22Rv1 (cell line): ENCODE measurements around the gene TNNT2.

ENCODE experiments used
- H3K27ac ChIP-seq: fragments of 450-650 bp; 2 replicates; pipeline ENCODE4 v1.5.1; 2017
- CTCF ChIP-seq: fragments of 450-650 bp; IDR thresholded peaks from 2 replicates; pipeline ENCODE4 v1.5.1; 2017; ENCODE audit warnings: mild to moderate bottlenecking
- ZFX ChIP-seq: fragments of 450-650 bp; IDR thresholded peaks from 2 replicates; pipeline ENCODE4 v1.6.1; 2017; ENCODE audit warnings: antibody characterized with exemption, borderline replicate concordance

The TNNT2 gene

GRCh38 chr1:201355471-201355870, 22.0 kb downstream of the TNNT2 start:
- TF ChIP-seq ZFX (no peak), CTCF (no peak)
- no peak overlapping the region for H3K27ac ChIP-seq

- H3K27ac ChIP-seq, result no peak overlapping the region
- TF ChIP-seq CTCF (no peak), ZFX (no peak)
Observed at GRCh38 chr1:201354901-201355295, 22.6 kb downstream of the TNNT2 start.

- H3K27ac ChIP-seq, result no peak overlapping the region
- TF ChIP-seq CTCF (no peak), ZFX (no peak)
Observed at GRCh38 chr1:201354151-201354900, 23.2 kb downstream of the TNNT2 start.

GRCh38 chr1:201353186-201353940, 24.1 kb downstream of the TNNT2 start:
- TF ChIP-seq ZFX, result no peak
- no peak for TF ChIP-seq CTCF
- H3K27ac ChIP-seq, result no peak overlapping the region

GRCh38 chr1:201351617-201352016, 25.9 kb downstream of the TNNT2 start:
- TF ChIP-seq ZFX (no peak), CTCF (no peak)
- H3K27ac ChIP-seq, result no peak overlapping the region

- no peak overlapping the region for H3K27ac ChIP-seq
- no peak for TF ChIP-seq CTCF
- no peak for TF ChIP-seq ZFX
Observed at GRCh38 chr1:201350884-201351283, 26.6 kb downstream of the TNNT2 start.

- H3K27ac ChIP-seq, result no peak overlapping the region
- TF ChIP-seq ZFX (no peak), CTCF (no peak)
Observed at GRCh38 chr1:201350361-201350725, 27.1 kb downstream of the TNNT2 start.
